Skin of body (tissue), 2 donors: ENCODE data around the gene RHBDD2. TPM values are rescaled to one million over a fixed set of nuclear protein-coding genes. Genes with fewer than 3 reads are reported as not detected.

Experiments used
- DNase-seq: peaks from one replicate; lab custom pipeline; 2025; lab: John Stamatoyannopoulos, UW
- total RNA-seq: library from RNA; depleted of rRNA; stranded (reverse); fragments of >200 nt; gene quantifications from one replicate; pipeline ENCODE4 v1.2.3, GENCODE V29; 2014

Gene RHBDD2
- total RNA-seq, 1 donor from 2014 or later, result 12.0 TPM

- DNase-seq, result no peak
Measured at GRCh38 chr7:75916685-75917634, 38.1 kb downstream of the RHBDD2 start.

GRCh38 chr7:75920431-75921161, 41.8 kb downstream of the RHBDD2 start:
- DNase-seq, result no peak

- no peak for DNase-seq
Measured at GRCh38 chr7:75921479-75921878, 42.6 kb downstream of the RHBDD2 start.

- no peak for DNase-seq
Measured at GRCh38 chr7:75922966-75923603, 44.3 kb downstream of the RHBDD2 start.

GRCh38 chr7:75924256-75924655, 45.4 kb downstream of the RHBDD2 start:
- DNase-seq, result no peak

- DNase-seq, result no peak
Measured at GRCh38 chr7:75924889-75925288, 46.1 kb downstream of the RHBDD2 start.

- no peak for DNase-seq
Measured at GRCh38 chr7:75925717-75926435, 47.0 kb downstream of the RHBDD2 start.

- DNase-seq, result no peak
Measured at GRCh38 chr7:75928568-75928914, 49.7 kb downstream of the RHBDD2 start.

- DNase-seq, result no peak
Measured at GRCh38 chr7:75931680-75932079, 52.8 kb downstream of the RHBDD2 start.

- DNase-seq, result no peak
Measured at GRCh38 chr7:75937958-75938786, 59.3 kb downstream of the RHBDD2 start.

Other genes with a start within 250 kb of the RHBDD2 start
- 11.8 TPM for gene HIP1, start 140.1 kb upstream of the RHBDD2 start, total RNA-seq
- gene CCL26, start 106.8 kb upstream of the RHBDD2 start, total RNA-seq, result 0.69 TPM
- gene CCL24, start 65.2 kb upstream of the RHBDD2 start, total RNA-seq, result 1.2 TPM
- gene POR, start 36.1 kb downstream of the RHBDD2 start, total RNA-seq, result 45.6 TPM
- gene TMEM120A, start 115.6 kb downstream of the RHBDD2 start, total RNA-seq, result 24.2 TPM
- 20.1 TPM for gene STYXL1, start 169.0 kb downstream of the RHBDD2 start, total RNA-seq
- gene MDH2, start 169.1 kb downstream of the RHBDD2 start, total RNA-seq, result 53.1 TPM